GM19023 (cell line): ENCODE results near the gene INPP5D.

Experiments used
- ATAC-seq: cut with Tn5 transposase; IDR thresholded peaks from one replicate; pipeline ENCODE4 v1.9.1; 2021; ENCODE audit warnings: mild to moderate bottlenecking, moderate library complexity; ENCODE audit not compliant: unreplicated experiment

INPP5D gene

GRCh38 chr2:233075141-233075965, 15.2 kb downstream of the INPP5D start:
- peak; percentile 28 for ATAC-seq

GRCh38 chr2:233075966-233076339, 15.8 kb downstream of the INPP5D start:
- peak; percentile 61 for ATAC-seq

- no peak for ATAC-seq
These were observed 16.6 kb downstream of the INPP5D start for GRCh38 chr2:233076749-233077148.

- peak; percentile 29 for ATAC-seq
These were observed 19.3 kb downstream of the INPP5D start for GRCh38 chr2:233079473-233079877.

GRCh38 chr2:233079953-233080835, 20.1 kb downstream of the INPP5D start:
- ATAC-seq, result no peak

- ATAC-seq, result no peak
These were observed 20.7 kb downstream of the INPP5D start for GRCh38 chr2:233080836-233081229.

GRCh38 chr2:233081232-233081730, 21.1 kb downstream of the INPP5D start:
- no peak for ATAC-seq

GRCh38 chr2:233081731-233082221, 21.6 kb downstream of the INPP5D start:
- peak; percentile 1 for ATAC-seq

GRCh38 chr2:233082222-233082930, 22.2 kb downstream of the INPP5D start:
- peak; percentile 45 for ATAC-seq

GRCh38 chr2:233082931-233083755, 23.0 kb downstream of the INPP5D start:
- ATAC-seq, result no peak

GRCh38 chr2:233083782-233084181, 23.6 kb downstream of the INPP5D start:
- no peak for ATAC-seq

- no peak for ATAC-seq
These were observed 24.3 kb downstream of the INPP5D start for GRCh38 chr2:233084488-233084887.

GRCh38 chr2:233085037-233085838, 25.1 kb downstream of the INPP5D start:
- no peak for ATAC-seq

- no peak for ATAC-seq
These were observed 25.7 kb downstream of the INPP5D start for GRCh38 chr2:233085839-233086150.

GRCh38 chr2:233087713-233088112, 27.6 kb downstream of the INPP5D start:
- ATAC-seq, result no peak

GRCh38 chr2:233088972-233089345, 28.8 kb downstream of the INPP5D start:
- ATAC-seq, result no peak

- ATAC-seq, result no peak
These were observed 29.7 kb downstream of the INPP5D start for GRCh38 chr2:233089851-233090250.

GRCh38 chr2:233090879-233091278, 30.7 kb downstream of the INPP5D start:
- no peak for ATAC-seq

- ATAC-seq, result no peak
These were observed 31.6 kb downstream of the INPP5D start for GRCh38 chr2:233091595-233092375.
